ENCODE results near the gene EIF2B2.

The EIF2B2 gene

DNA sequence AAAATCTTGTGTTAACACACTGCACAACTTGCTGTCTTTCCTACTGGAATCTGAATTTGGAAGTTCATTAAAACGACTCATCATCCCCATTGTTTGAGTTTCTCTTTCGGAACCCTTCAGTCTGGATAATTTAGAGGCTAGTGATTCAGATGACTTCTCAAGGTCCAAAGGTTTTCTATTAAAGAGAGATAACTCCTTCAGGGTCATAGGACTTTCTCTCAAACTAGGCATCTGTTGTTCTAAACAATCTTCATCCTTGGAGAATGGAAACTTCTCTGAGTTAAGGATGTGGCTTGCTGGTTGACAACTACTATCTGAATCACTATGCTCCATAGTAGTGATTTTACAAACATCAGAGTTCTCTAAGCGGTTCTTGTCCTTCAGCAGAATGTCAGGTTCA lies 44.2 kb downstream of the EIF2B2 start:
- DNase-seq, result no peak

DNA sequence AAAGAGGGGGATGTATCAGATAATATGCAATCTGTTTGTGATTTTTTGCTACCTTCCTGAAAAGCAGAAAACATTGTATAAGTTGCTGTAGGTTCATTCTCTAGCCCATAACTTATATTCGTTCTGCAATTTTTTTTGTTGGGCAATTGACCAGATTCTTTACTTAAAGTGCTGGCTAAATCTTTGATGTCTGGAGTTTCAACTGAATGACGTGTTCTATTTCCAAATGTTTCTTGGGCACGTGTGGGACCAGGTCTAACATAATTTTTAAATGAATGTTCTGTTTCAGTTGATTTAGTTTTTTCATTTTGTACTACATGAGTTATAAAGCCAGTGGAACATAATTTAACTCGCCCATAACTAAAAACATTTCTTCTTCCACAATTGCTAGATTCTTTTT lies 44.8 kb downstream of the EIF2B2 start:
- DNase-seq, result no peak

DNA sequence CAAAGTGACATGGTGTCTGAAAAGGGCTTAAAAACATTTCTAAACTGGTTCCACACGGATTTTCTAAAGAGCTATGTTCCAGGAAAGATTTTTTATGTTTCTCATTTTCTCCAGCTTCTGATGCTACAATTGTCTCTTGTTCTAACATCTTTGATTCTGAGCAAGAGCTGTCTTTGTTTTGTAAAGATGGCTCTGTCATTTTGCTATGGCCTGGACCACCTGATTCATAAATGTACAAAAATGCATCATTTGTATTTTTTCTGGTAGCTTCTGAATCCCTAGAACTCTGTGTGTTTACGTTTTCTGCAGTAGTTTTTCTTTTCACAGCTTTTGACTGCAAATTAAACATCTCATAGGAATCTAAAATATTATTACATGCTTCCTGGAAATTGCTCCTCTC lies 45.4 kb downstream of the EIF2B2 start:
- DNase-seq, result no peak

DNA sequence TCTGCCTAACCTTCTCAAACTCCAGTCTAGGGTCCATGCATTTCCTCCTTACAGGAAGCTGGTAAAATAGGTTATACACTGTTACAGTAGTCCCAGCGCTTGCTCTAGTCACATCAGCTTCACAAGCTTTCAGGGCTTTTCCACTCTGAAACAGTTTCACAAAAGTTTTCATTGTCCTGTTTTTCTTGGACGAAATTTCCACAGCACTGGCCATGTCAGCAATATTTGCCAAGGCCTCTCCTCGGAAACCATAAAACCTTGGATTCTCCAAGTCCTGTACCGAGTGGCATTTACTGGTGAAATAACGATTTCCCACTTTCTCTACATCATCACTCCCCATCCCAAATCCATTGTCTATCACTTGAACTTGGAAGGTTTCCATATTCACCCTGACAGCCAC lies 46.4 kb downstream of the EIF2B2 start:
- no peak for DNase-seq

DNA sequence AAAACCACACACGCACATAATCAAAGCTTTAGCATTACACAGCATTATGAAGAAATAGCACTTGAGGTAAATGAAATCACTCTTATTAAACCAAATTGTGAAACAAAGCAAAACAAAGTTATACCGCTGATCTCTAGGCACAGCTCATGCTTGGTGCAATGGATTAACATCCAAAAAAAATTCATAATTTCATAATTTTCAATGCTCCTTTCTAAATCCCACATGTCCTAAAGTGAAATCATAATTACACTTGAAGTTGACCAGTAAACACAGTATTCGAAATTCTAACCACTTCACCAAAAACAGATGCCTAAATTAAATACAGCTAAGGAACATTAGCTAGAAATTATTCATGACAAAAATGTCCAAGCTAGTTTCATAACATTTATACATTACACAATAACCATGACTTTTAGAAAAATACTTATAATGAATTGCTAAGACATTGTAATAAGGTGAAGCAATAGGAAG lies 47.0 kb downstream of the EIF2B2 start:
- DNase-seq, result no peak

DNA sequence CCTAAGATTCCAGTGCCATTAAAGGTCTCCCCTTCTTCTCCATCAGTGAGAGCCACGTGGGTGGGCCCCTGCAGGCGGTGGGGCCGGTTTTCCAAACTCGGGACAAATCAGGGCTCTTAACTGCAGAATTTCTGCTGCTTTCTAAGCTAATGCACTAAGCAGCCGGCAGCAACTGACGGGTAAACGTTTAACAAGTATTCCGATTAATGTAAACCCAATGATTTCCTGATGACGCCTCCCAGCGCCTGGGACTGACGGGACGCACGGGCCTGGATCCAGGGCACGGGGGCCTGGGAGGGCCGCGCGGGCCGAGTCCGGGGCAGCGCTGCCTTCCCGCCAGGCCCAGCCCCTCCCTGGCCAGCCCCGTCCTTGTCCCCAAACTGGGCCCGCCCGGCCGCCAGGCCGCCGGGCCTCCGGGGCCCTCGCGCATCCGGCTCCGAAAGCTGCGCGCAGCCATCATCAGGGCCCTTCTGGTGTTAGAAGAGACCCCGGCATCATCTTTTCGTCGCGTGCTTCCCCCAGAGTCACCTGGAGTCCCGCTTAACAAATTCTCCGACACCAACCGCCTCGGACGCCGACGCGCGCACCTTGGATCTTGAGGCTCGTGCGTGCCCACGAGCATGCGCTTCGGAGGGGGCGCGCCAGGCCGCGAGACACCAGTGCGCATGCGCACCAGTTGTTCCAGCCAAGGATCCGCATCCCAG lies 48.3 kb downstream of the EIF2B2 start, which contains the start of gene MLH3:
MLH3 (minus strand) TSS at position 616 of the 704 bp plus-strand sequence. CDS start 1,812 bp downstream, outside the sequence.
- peak; percentile 49 for DNase-seq

DNA sequence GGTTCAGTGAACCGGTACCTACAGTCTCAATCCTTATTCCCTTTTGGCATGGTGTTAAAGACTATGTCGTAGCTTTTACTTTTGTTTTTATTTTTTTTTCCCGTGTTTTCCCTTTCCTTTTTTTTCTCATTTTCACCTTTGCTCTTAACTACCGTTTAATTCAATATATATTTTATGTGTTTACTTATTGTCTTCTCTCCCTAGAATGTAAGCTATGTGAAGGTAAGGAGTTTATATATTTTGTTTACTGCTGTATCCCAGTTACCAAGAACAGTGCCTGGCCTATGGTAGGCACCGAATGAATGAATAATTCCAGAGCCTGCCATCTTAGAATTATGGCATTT lies 48.8 kb downstream of the EIF2B2 start:
- no peak for DNase-seq

DNA sequence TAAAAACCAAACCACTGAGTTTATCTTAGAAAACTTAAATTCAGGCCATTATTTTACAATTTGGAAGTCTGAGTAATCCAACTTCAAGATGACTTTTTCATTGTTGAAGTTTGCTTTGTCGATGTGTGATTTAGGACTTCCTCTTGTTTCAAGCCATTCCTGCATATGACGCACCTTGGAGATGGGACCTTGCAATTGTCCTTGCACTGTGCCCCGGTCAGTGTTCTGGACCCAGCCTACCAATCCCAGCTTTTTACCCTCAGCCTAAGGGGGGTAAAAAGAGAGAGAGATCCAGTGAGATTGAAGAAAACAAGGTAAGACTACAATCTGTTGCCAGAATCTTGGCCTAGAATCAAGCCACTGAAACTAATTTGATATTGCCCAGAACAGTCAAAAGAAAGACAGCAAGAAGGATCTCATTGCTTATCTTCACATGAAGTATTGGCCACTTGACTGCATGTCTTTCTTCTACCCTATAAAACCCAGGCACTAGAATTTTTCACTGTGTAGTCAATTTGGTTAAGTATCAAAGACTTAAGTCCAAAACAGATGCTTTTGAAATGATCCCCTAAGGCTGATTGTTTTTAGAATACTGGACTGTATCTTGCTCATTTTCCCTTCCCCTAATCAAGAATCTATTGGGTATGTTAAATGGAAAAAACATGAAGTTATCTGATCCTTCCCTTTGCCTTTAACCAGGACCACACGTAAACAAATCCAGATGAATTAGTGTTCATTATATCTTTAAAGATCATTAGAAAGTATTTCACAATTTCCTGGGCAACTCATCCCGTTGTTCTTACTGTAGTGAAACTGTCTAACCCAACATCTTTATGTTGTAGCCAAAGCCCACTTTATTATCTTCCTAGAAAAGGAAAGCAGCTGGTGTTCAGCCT lies 50.9 kb downstream of the EIF2B2 start:
- DNase-seq, result no peak

DNA sequence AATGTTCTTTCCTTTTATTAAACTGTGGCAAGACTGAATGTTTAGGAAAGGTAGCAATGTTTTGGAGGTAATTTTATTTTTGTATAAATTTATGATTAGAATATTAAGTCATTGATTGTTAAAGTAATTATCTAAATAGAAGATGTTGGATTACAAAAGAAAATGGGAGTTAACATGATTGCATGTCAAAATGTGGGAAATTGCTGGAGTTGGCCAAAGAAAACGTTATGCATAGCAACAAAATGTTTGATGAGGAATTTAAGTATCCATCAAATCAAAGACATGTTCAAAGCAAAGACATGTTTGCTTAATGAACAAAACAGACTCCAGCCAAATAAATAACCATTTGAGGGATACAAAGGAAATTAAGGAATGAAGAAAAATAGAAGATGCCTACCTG lies 51.7 kb downstream of the EIF2B2 start:
- DNase-seq, result no peak

DNA sequence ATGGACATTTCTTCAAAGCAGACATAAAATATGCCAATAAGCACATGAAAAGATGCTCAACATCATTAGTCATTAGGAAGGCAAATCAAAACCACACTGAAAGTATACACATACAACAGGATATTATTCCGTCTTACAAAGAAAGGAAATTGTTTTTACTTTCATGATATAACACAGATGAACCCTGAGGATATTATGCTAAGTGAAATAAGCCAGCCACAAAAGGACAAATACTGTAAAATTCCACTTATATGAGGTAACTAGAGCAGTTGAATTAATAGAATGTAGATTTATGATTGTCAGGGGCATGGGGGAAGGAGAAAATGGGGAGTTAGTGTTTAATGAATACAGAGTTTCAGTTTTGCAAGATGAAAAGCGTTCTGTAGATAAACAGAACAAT lies 56.9 kb downstream of the EIF2B2 start:
- DNase-seq, result no peak

DNA sequence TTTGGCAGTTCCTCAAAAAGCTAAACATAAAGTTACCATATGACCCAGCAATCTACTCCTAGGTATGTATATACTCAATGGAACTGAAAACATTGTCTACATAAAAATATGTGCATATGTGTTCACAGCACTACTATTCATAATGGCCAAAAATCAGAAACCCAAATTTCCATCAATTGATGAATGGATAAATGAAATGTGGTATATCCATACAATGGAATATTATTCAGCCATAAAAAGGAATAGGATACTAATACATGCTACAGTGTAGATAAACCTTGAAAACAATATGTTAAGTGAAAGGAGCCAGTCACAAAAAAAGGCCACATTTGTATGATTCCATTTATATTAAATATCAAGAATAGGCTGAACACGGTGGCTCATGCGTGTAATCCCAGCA lies 57.7 kb downstream of the EIF2B2 start:
- no peak for DNase-seq
